Right atrium auricular region (tissue), 2 donors: ENCODE results near the gene SCN1A. TPM values are rescaled to one million over a fixed set of nuclear protein-coding genes. Genes with fewer than 3 reads are reported as not detected.

ENCODE experiments used
- DNase-seq: peaks from one replicate; pipeline ENCODE4 v3.0.0-alpha.2; 2019; ENCODE audit warnings: low spot score
- H3K27ac ChIP-seq, 2 donors: fragments of 200-600 bp; sonication (generic); 1 replicate in 1 of 2; 2 replicates in 1 of 2; pipeline ENCODE4 v1.5.1; 2016 to 2019
- H3K27me3 ChIP-seq, 2 donors: fragments of 200-600 bp; sonication (generic); one replicate each; pipeline versions ENCODE4 v1.5.1 to v1.6.0; 2017 to 2019
- H3K36me3 ChIP-seq: fragments of 200-600 bp; sonication (generic); one replicate; pipeline ENCODE4 v1.5.1; 2016
- H3K4me1 ChIP-seq, 2 donors: fragments of 200-600 bp; sonication (generic); one replicate each; pipeline versions ENCODE4 v1.5.1 to v1.6.0; 2017 to 2019
- H3K4me3 ChIP-seq, 2 donors: fragments of 200-600 bp; sonication (generic); 1 replicate in 1 of 2; 2 replicates in 1 of 2; pipeline ENCODE4 v1.5.1; 2017 to 2019; ENCODE audit warnings: mild to moderate bottlenecking in 1 of 2, moderate library complexity in 1 of 2
- H3K9me3 ChIP-seq, 2 donors: fragments of 200-600 bp; sonication (generic); one replicate each; pipeline ENCODE4 v1.5.1; 2019
- CTCF ChIP-seq, 2 donors: fragments of 200-600 bp; sonication (generic); IDR thresholded peaks; one replicate each; pipeline ENCODE4 v1.5.1; 2019; ENCODE audit warnings: antibody characterized with exemption in 2 of 2
- total RNA-seq, 2 donors: library from RNA; depleted of rRNA; stranded (reverse); fragments of >200 nt; gene quantifications; one replicate each; pipeline ENCODE4 v1.1.0, GENCODE V29; 2016

SCN1A gene
- total RNA-seq, 2 donors from 2014 or later = 0.44 TPM; not detected in 1

- Histone ChIP-seq H3K4me3 (no peak overlapping the region), H3K36me3 (no peaks in the 10 kb centered on the region), H3K27me3 (no peaks in the 10 kb centered on the region), H3K9me3 (no peaks in the 10 kb centered on the region), H3K27ac (no peak overlapping the region), H3K4me1 (no peaks in the 10 kb centered on the region)
- DNase-seq = no peak
- no peak for TF ChIP-seq CTCF (IDR thresholded peaks at IDR 0.05)
Measured at GRCh38 chr2:166135152-166135848, 7.5 kb upstream of the SCN1A start.

GRCh38 chr2:166134252-166135151, 6.7 kb upstream of the SCN1A start:
- H3K27me3 ChIP-seq = no peaks in the 10 kb centered on the region
- no peak for TF ChIP-seq CTCF (IDR thresholded peaks at IDR 0.05)
- H3K36me3 ChIP-seq = no peaks in the 10 kb centered on the region
- no peak for DNase-seq
- H3K9me3 ChIP-seq = no peaks in the 10 kb centered on the region
- H3K4me1 ChIP-seq = no peaks in the 10 kb centered on the region
- H3K4me3 ChIP-seq = no peak overlapping the region
- H3K27ac ChIP-seq = no peak overlapping the region

- Histone ChIP-seq H3K9me3 (no peaks in the 10 kb centered on the region), H3K4me1 (no peaks in the 10 kb centered on the region), H3K27ac (no peak overlapping the region), H3K36me3 (no peaks in the 10 kb centered on the region), H3K27me3 (no peaks in the 10 kb centered on the region), H3K4me3 (no peak overlapping the region)
- no peak for DNase-seq
- TF ChIP-seq CTCF (IDR thresholded peaks at IDR 0.05) = no peak
Measured at GRCh38 chr2:166133653-166134052, 5.8 kb upstream of the SCN1A start.

GRCh38 chr2:166128156-166128505, 311 bp upstream of the SCN1A start:
- no peaks in the 10 kb centered on the region for H3K4me1 ChIP-seq
- H3K4me3 ChIP-seq = no peak overlapping the region
- H3K36me3 ChIP-seq = no peaks in the 10 kb centered on the region
- H3K27me3 ChIP-seq = no peaks in the 10 kb centered on the region
- no peak for DNase-seq
- no peak overlapping the region for H3K27ac ChIP-seq
- H3K9me3 ChIP-seq = no peaks in the 10 kb centered on the region
- TF ChIP-seq CTCF (IDR thresholded peaks at IDR 0.05) = no peak

GRCh38 chr2:166126007-166126639, 1.7 kb downstream of the SCN1A start:
- Histone ChIP-seq H3K9me3 (no peaks in the 10 kb centered on the region), H3K4me1 (no peaks in the 10 kb centered on the region), H3K4me3 (no peak overlapping the region), H3K27me3 (no peaks in the 10 kb centered on the region), H3K27ac (no peak overlapping the region), H3K36me3 (no peaks in the 10 kb centered on the region)
- no peak for DNase-seq
- TF ChIP-seq CTCF (IDR thresholded peaks at IDR 0.05) = no peak
